IMR-90 (cell line): ENCODE results near the gene CPXM2. TPM values are rescaled to one million over a fixed set of nuclear protein-coding genes. Genes with fewer than 3 reads are reported as not detected.

ENCODE experiments used
- ATAC-seq: fragments of 200-7000 bp; cut with Tn5 transposase; 2 replicates; pipeline ENCODE4 v1.9.1; 2020; ENCODE audit warnings: low read depth, mild to moderate bottlenecking, moderate library complexity
- BruUV-seq: library from RNA; stranded (reverse); fragments of 400-500 nt; replicated peaks from 2 replicates; lab custom pipeline; 2021; lab: Mats Ljungman, UMichigan
- CTCF ChIA-PET: fragments of 300-600 bp; formaldehyde crosslinking; extraction: SDS; loops from one replicate; lab custom pipeline; 2021; ENCODE audit warnings: antibody characterized with exemption; lab: Yijun Ruan, JAX
- POLR2A ChIA-PET: fragments of 300-600 bp; sonication (Branson Sonifier 250); formaldehyde crosslinking; loops from one replicate; lab custom pipeline; 2022; ENCODE audit warnings: antibody characterized with exemption; ENCODE audit not compliant: unreplicated experiment; lab: Charles Lee
- DNase-seq: peaks from one replicate; pipeline ENCODE4 v3.0.0; 2013
- H2AFZ ChIP-seq: replicated peaks from 2 replicates; pipeline ENCODE3; 2013; ENCODE audit warnings: low read length, mild to moderate bottlenecking; ENCODE audit not compliant: poor library complexity
- H2AK5ac ChIP-seq: 2 replicates; pipeline ENCODE4 v1.6.1; 2013; ENCODE audit warnings: low read depth, low read length, inconsistent platforms
- H2AK9ac ChIP-seq: replicated peaks from 2 replicates; pipeline ENCODE3; 2013; ENCODE audit warnings: mild to moderate bottlenecking, low read depth, low read length, moderate library complexity; ENCODE audit not compliant: poor library complexity
- H2BK120ac ChIP-seq: 2 replicates; pipeline ENCODE4 v1.6.1; 2013; ENCODE audit warnings: low read depth, low read length, inconsistent platforms
- H2BK15ac ChIP-seq: 3 replicates; pipeline ENCODE4 v1.6.1; 2013; ENCODE audit warnings: low read depth, low read length, inconsistent platforms
- H2BK20ac ChIP-seq: 2 replicates; pipeline ENCODE4 v1.6.1; 2013; ENCODE audit warnings: low read depth, mild to moderate bottlenecking, inconsistent platforms, low read length, moderate library complexity
- H2BK5ac ChIP-seq: 2 replicates; pipeline ENCODE4 v1.6.1; 2013; ENCODE audit warnings: mild to moderate bottlenecking, low read depth, low read length, inconsistent platforms; ENCODE audit not compliant: poor library complexity, severe bottlenecking
- H3K14ac ChIP-seq: replicated peaks from 2 replicates; pipeline ENCODE4 v1.6.1; 2013; ENCODE audit warnings: low read depth, low read length, inconsistent platforms
- H3K18ac ChIP-seq: 2 replicates; pipeline ENCODE4 v1.6.1; 2013; ENCODE audit warnings: low read depth, low read length, control low read depth
- H3K23ac ChIP-seq: 2 replicates; pipeline ENCODE4 v1.6.1; 2013; ENCODE audit warnings: low read depth, low read length, inconsistent platforms
- H3K27ac ChIP-seq: 2 replicates; pipeline ENCODE4 v1.5.1; 2013; ENCODE audit warnings: mild to moderate bottlenecking, control low read depth, low read length; ENCODE audit not compliant: insufficient read depth
- H3K27me3 ChIP-seq: 2 replicates; pipeline ENCODE4 v1.6.1; 2013; ENCODE audit warnings: low read length; ENCODE audit not compliant: control insufficient read depth, insufficient read depth
- H3K36me3 ChIP-seq: 2 replicates; pipeline ENCODE4 v1.6.1; 2013; ENCODE audit warnings: low read length, mixed read lengths; ENCODE audit not compliant: control insufficient read depth, insufficient read depth
- H3K4ac ChIP-seq: 2 replicates; pipeline ENCODE4 v1.6.1; 2013; ENCODE audit warnings: low read depth, low read length, inconsistent platforms
- H3K4me1 ChIP-seq: 2 replicates; pipeline ENCODE4 v1.6.1; 2013; ENCODE audit warnings: low read length, mixed read lengths; ENCODE audit not compliant: control insufficient read depth, insufficient read depth
- H3K4me2 ChIP-seq: 2 replicates; pipeline ENCODE4 v1.6.1; 2013; ENCODE audit warnings: low read depth, mild to moderate bottlenecking, control low read depth, low read length, moderate library complexity
- H3K4me3 ChIP-seq: 2 replicates; pipeline ENCODE4 v1.5.1; 2013; ENCODE audit warnings: low read depth, mild to moderate bottlenecking, control low read depth, low read length, moderate library complexity; ENCODE audit not compliant: insufficient read depth
- H3K56ac ChIP-seq: 2 replicates; pipeline ENCODE4 v1.6.1; 2013; ENCODE audit warnings: low read length, inconsistent platforms; ENCODE audit not compliant: insufficient read depth; ENCODE audit errors: extremely low read depth
- H3K79me1 ChIP-seq, 2 experiments: 2 replicates each; pipeline ENCODE4 v1.6.1; 2013; ENCODE audit warnings: low read length in 2 of 2, inconsistent platforms in 1 of 2, low read depth in 1 of 2
- H3K9ac ChIP-seq: 2 replicates; pipeline ENCODE4 v1.6.1; 2013; ENCODE audit warnings: low read depth, low read length, control low read depth
- H3K9me1 ChIP-seq: 2 replicates; pipeline ENCODE4 v1.6.1; 2013; ENCODE audit warnings: low read length, inconsistent platforms; ENCODE audit not compliant: insufficient read depth
- H3K9me3 ChIP-seq: 2 replicates; pipeline ENCODE4 v1.6.1; 2013; ENCODE audit warnings: low read length; ENCODE audit not compliant: control insufficient read depth, insufficient read depth
- H4K20me1 ChIP-seq: 2 replicates; pipeline ENCODE4 v1.6.1; 2013; ENCODE audit warnings: low read length, inconsistent platforms; ENCODE audit not compliant: insufficient read depth
- H4K5ac ChIP-seq: 2 replicates; pipeline ENCODE4 v1.6.1; 2013; ENCODE audit warnings: mild to moderate bottlenecking, low read depth, low read length, control low read depth
- H4K8ac ChIP-seq, 2 experiments: 2 replicates each; pipeline ENCODE4 v1.6.1; 2013; ENCODE audit warnings: low read depth in 2 of 2, low read length in 2 of 2, control low read depth in 1 of 2, inconsistent platforms in 1 of 2
- H4K91ac ChIP-seq: 2 replicates; pipeline ENCODE4 v1.6.1; 2013; ENCODE audit warnings: low read depth, low read length, inconsistent platforms; ENCODE audit not compliant: insufficient read depth
- BHLHE40 ChIP-seq: fragments of 150-350 bp; IDR thresholded peaks from 2 replicates; pipeline ENCODE4 v1.6.1; 2016; ENCODE audit warnings: mild to moderate bottlenecking, low read depth, low read length
- CEBPB ChIP-seq: IDR thresholded peaks from 2 replicates; pipeline ENCODE4 v1.6.1; 2012; ENCODE audit warnings: low read depth, low read length, improper control_type of control experiment
- CHD1 ChIP-seq: IDR thresholded peaks from 2 replicates; pipeline ENCODE4 v1.6.1; 2012; ENCODE audit warnings: low read depth, low read length, improper control_type of control experiment
- FOS ChIP-seq: fragments of 150-350 bp; IDR thresholded peaks from 2 replicates; pipeline ENCODE4 v1.6.1; 2016; ENCODE audit warnings: low read depth, low read length
- MAFK ChIP-seq: IDR thresholded peaks from 2 replicates; pipeline ENCODE4 v1.6.1; 2012; ENCODE audit warnings: low read depth, low read length, improper control_type of control experiment
- MXI1 ChIP-seq: IDR thresholded peaks from 2 replicates; pipeline ENCODE4 v1.6.1; 2012; ENCODE audit warnings: low read depth, mild to moderate bottlenecking, low read length, moderate library complexity, borderline replicate concordance
- NFE2L2 ChIP-seq: fragments of 150-350 bp; IDR thresholded peaks from 2 replicates; pipeline ENCODE4 v1.6.1; 2016; ENCODE audit warnings: low read depth, mild to moderate bottlenecking, low read length
- POLR2A ChIP-seq: IDR thresholded peaks from 2 replicates; pipeline ENCODE4 v1.6.1; 2012; ENCODE audit warnings: mild to moderate bottlenecking, low read depth, low read length
- RAD21 ChIP-seq: IDR thresholded peaks from 2 replicates; pipeline ENCODE4 v1.6.1; 2012; ENCODE audit warnings: low read length, improper control_type of control experiment
- RCOR1 ChIP-seq: IDR thresholded peaks from 2 replicates; pipeline ENCODE4 v1.6.1; 2012; ENCODE audit warnings: mild to moderate bottlenecking, low read length, improper control_type of control experiment; ENCODE audit not compliant: insufficient replicate concordance
- SMC3 ChIP-seq: fragments of 150-350 bp; IDR thresholded peaks from 2 replicates; pipeline ENCODE4 v1.6.1; 2016; ENCODE audit warnings: low read depth, mild to moderate bottlenecking, antibody characterized with exemption, low read length, moderate library complexity
- WGBS, 2 experiments: methylation state at CpG; one replicate each; pipeline versions ENCODE4 v1.1.5 to v1.1.7; 2013; ENCODE audit warnings: missing lambda C conversion rate in 2 of 2; ENCODE audit not compliant: insufficient read length in 1 of 2; ENCODE audit errors: extremely low coverage in 2 of 2; 5-methylcytosine and 5-hydroxymethylcytosine counted together
- dilution Hi-C: fragments of 300-500 bp; cut with HindIII; formaldehyde crosslinking; loops from one replicate; pipeline ENCODE4 v1.14.3; 2018; ENCODE audit warnings: low sequenced_read_pairs; ENCODE audit not compliant: unreplicated experiment
- in situ Hi-C: fragments of 300-500 bp; cut with MboI; formaldehyde crosslinking; loops from 3 replicates; pipeline ENCODE4 v1.14.3; 2019; ENCODE audit warnings: low sequenced_read_pairs, inconsistent platforms, mixed read lengths
- intact Hi-C: fragments of 100-400 bp; cut with micrococcal nuclease; formaldehyde crosslinking; loops from 2 replicates; pipeline ENCODE4 v1.10.0; 2022
- polyA plus RNA-seq, 3 experiments: library from polyadenylated mRNA; depleted of rRNA; stranded (reverse); fragments of >200 nt; gene quantifications; 2 replicates each; pipeline ENCODE4 v1.2.3, GENCODE V29; 2012; ENCODE audit warnings: low replicate concordance in 1 of 3
- total RNA-seq: library from RNA; depleted of rRNA; stranded (reverse); fragments of >200 nt; gene quantifications from 2 replicates; pipeline ENCODE4 v1.2.3, GENCODE V29; 2012
- TF ChIP-seq, protein P1 (sequence below): fragments of 150-350 bp; IDR thresholded peaks from 2 replicates; pipeline ENCODE4 v1.6.1; 2017; ENCODE audit warnings: mild to moderate bottlenecking, antibody characterized with exemption, low read length, low read depth
- TF ChIP-seq, protein P2 (sequence below): conservative IDR thresholded peaks from 2 replicates; pipeline ENCODE4 v1.5.1; 2012; ENCODE audit warnings: mild to moderate bottlenecking, low read depth, low read length, improper control_type of control experiment
- TF ChIP-seq, protein P3 (sequence below): fragments of 150-350 bp; IDR thresholded peaks from 2 replicates; pipeline ENCODE4 v1.6.1; 2016; ENCODE audit warnings: low read depth, mild to moderate bottlenecking, low read length, moderate library complexity, borderline replicate concordance

Gene CPXM2
- total and polyA plus RNA-seq, 2 of the 4 experiments (the other 2 are of a cell fraction), result not detected

DNA sequence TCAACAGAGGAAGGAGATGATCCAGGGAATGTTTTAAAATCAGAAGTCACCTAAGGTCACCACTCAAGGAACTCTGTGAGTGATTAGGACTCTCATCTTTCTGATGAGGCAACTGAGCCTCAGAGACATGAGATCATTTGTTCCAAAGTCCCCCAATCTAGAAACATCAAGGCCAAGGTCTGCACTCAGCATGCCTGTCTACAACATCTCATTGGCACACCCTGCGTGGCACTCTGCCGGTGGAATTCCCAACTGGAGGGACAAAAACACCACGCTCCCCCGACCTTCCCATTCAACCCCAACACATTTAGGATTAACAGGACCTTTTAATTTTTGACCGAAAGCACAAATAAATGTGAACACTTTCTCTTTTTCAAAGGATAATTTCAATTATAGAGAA lies 31.4 kb downstream of the CPXM2 start:
- dilution Hi-C loops, result no loop called here

More for the DNA sequence above, 31.4 kb downstream of the CPXM2 start:
- WGBS, 2 experiments, result 67% methylated on average over 2 of the region's 5 CpGs; no CpG with 5 or more reads in 1 of the 2 experiments
- H4K91ac ChIP-seq, result no peak overlapping the region
- ATAC-seq, result no peak
- H3K36me3 ChIP-seq, result no peaks in the 10 kb centered on the region
- no peak overlapping the region for H3K23ac ChIP-seq
- no peak overlapping the region for H2AK9ac ChIP-seq
- no peak overlapping the region for H2BK120ac ChIP-seq
- no peaks in the 10 kb centered on the region for H3K27me3 ChIP-seq
- no peak overlapping the region for H2BK20ac ChIP-seq
- H3K27ac ChIP-seq, result no peak overlapping the region
- no peak for DNase-seq
- no peak overlapping the region for H2BK15ac ChIP-seq
- H4K8ac ChIP-seq, result no peak overlapping the region
- no peak overlapping the region for H3K4me3 ChIP-seq
- H3K14ac ChIP-seq, result no peak overlapping the region
- no peak overlapping the region for H4K5ac ChIP-seq
- ChIA-PET POLR2A (no interaction called here), CTCF (no interaction called here)
- no peaks in the 10 kb centered on the region for H3K79me1 ChIP-seq
- no peaks in the 10 kb centered on the region for H3K4me1 ChIP-seq
- H3K4ac ChIP-seq, result no peak overlapping the region
- H3K4me2 ChIP-seq, result no peak overlapping the region
- intact Hi-C loops (no loop called here), in situ Hi-C loops (no loop called here)
- H3K56ac ChIP-seq, result no peak overlapping the region
- H3K18ac ChIP-seq, result no peak overlapping the region
- no peak for TF ChIP-seq NFE2L2
- no peak for TF ChIP-seq MXI1
- TF ChIP-seq BHLHE40, result no peak
- no peak for TF ChIP-seq MAFK
- TF ChIP-seq, protein P1, sequence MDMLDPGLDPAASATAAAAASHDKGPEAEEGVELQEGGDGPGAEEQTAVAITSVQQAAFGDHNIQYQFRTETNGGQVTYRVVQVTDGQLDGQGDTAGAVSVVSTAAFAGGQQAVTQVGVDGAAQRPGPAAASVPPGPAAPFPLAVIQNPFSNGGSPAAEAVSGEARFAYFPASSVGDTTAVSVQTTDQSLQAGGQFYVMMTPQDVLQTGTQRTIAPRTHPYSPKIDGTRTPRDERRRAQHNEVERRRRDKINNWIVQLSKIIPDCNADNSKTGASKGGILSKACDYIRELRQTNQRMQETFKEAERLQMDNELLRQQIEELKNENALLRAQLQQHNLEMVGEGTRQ, result no peak
- TF ChIP-seq FOS, result no peak
- TF ChIP-seq POLR2A, result no peak
- no peak for TF ChIP-seq CEBPB
- TF ChIP-seq, protein P2, sequence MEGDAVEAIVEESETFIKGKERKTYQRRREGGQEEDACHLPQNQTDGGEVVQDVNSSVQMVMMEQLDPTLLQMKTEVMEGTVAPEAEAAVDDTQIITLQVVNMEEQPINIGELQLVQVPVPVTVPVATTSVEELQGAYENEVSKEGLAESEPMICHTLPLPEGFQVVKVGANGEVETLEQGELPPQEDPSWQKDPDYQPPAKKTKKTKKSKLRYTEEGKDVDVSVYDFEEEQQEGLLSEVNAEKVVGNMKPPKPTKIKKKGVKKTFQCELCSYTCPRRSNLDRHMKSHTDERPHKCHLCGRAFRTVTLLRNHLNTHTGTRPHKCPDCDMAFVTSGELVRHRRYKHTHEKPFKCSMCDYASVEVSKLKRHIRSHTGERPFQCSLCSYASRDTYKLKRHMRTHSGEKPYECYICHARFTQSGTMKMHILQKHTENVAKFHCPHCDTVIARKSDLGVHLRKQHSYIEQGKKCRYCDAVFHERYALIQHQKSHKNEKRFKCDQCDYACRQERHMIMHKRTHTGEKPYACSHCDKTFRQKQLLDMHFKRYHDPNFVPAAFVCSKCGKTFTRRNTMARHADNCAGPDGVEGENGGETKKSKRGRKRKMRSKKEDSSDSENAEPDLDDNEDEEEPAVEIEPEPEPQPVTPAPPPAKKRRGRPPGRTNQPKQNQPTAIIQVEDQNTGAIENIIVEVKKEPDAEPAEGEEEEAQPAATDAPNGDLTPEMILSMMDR, result no peak
- TF ChIP-seq RAD21, result no peak
- TF ChIP-seq, protein P3, sequence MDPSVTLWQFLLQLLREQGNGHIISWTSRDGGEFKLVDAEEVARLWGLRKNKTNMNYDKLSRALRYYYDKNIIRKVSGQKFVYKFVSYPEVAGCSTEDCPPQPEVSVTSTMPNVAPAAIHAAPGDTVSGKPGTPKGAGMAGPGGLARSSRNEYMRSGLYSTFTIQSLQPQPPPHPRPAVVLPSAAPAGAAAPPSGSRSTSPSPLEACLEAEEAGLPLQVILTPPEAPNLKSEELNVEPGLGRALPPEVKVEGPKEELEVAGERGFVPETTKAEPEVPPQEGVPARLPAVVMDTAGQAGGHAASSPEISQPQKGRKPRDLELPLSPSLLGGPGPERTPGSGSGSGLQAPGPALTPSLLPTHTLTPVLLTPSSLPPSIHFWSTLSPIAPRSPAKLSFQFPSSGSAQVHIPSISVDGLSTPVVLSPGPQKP, result no peak
- TF ChIP-seq RCOR1, result no peak
- no peak for TF ChIP-seq SMC3
- no peak for TF ChIP-seq CHD1
- no peak overlapping the region for H2AK5ac ChIP-seq
- no peaks in the 10 kb centered on the region for H4K20me1 ChIP-seq
- no TSS peak for BruUV-seq
- H2AFZ ChIP-seq, result no peak overlapping the region
- H3K9ac ChIP-seq, result no peak overlapping the region
- no peak overlapping the region for H2BK5ac ChIP-seq
- H3K9me3 ChIP-seq, result peaks cover 47% of the 10 kb centered on the region
- H3K9me1 ChIP-seq, result no peaks in the 10 kb centered on the region
